ENCODE measurements around the gene ZBTB7C.
A peak's percentile ranks its signal among the peaks of the same experiment; 100 is the strongest.

The ZBTB7C gene

GRCh38 chr18:48186131-48186766 is 222.9 kb downstream of the ZBTB7C start:
- DNase-seq = peak; percentile 19

DNA sequence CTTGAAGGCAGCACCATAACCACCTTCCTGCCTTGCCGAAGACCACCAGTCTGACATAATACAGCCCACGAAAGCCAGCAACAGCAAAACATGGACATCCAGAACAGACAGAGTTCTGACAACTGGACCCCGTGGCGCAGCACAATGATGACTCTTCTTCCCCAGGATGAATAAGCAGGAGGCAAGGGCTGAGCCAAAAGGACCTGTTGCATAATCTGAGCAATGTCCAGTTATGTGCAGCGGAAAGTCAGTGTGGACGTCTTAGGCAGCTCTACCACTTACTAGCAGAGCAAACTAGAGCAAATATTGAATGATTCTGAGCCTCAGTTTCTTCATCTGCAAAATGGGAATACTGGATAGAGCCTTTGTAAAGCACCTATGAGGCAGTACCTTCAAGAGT is 225.1 kb downstream of the ZBTB7C start:
- Histone ChIP-seq H3K9me3 (no peaks in the 10 kb centered on the region), H3K4me3 (ENCODE audit: low read depth, low read length) (no peak overlapping the region), H3K27me3 (no peaks in the 10 kb centered on the region), H3K4me1 (peaks cover 7% of the 10 kb centered on the region; the same call in 1 of the 2 replicates), H3K36me3 (no peaks in the 10 kb centered on the region)
- DNase-seq = no peak
- TF ChIP-seq, protein P1, sequence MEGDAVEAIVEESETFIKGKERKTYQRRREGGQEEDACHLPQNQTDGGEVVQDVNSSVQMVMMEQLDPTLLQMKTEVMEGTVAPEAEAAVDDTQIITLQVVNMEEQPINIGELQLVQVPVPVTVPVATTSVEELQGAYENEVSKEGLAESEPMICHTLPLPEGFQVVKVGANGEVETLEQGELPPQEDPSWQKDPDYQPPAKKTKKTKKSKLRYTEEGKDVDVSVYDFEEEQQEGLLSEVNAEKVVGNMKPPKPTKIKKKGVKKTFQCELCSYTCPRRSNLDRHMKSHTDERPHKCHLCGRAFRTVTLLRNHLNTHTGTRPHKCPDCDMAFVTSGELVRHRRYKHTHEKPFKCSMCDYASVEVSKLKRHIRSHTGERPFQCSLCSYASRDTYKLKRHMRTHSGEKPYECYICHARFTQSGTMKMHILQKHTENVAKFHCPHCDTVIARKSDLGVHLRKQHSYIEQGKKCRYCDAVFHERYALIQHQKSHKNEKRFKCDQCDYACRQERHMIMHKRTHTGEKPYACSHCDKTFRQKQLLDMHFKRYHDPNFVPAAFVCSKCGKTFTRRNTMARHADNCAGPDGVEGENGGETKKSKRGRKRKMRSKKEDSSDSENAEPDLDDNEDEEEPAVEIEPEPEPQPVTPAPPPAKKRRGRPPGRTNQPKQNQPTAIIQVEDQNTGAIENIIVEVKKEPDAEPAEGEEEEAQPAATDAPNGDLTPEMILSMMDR (IDR thresholded peaks at IDR 0.05; ENCODE audit: low read depth, low read length) = no peak

More at GRCh38 chr18:48186131-48186766, 222.9 kb downstream of the ZBTB7C start:
- TF ChIP-seq, protein P1 (IDR thresholded peaks at IDR 0.05; ENCODE audit: low read depth, low read length) = no peak
- H3K36me3 ChIP-seq = no peaks in the 10 kb centered on the region
- peaks cover 7% of the 10 kb centered on the region; the same call in 1 of the 2 replicates for H3K4me1 ChIP-seq
- H3K9me3 ChIP-seq = no peaks in the 10 kb centered on the region
- H3K27me3 ChIP-seq = no peaks in the 10 kb centered on the region
- no peak overlapping the region for H3K4me3 ChIP-seq (ENCODE audit: low read depth, low read length)

DNA sequence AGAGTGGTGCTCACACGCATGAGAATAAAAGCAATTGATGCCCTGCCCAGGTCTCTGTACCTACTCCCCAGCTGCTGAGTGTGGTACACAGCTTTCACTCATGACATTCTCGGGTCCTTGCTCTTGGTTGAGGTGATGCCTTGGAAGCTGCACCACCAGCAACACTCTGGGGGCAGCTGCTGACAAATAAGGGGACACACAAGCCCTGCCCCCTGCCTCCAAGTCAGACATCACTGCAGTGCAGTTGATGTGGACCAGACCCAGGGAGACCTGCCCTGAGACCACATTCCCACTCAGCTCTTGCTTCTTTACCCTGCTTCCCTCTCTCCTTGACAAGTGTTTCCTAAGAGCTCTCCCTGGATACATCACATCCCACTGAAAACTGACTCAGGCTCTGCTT is 225.6 kb downstream of the ZBTB7C start:
- H3K9me3 ChIP-seq = no peaks in the 10 kb centered on the region
- H3K4me1 ChIP-seq = peaks cover 7% of the 10 kb centered on the region; the same call in 1 of the 2 replicates
- no peaks in the 10 kb centered on the region for H3K36me3 ChIP-seq
- DNase-seq = no peak
- no peak overlapping the region for H3K4me3 ChIP-seq (ENCODE audit: low read depth, low read length)
- TF ChIP-seq, protein P1 (IDR thresholded peaks at IDR 0.05; ENCODE audit: low read depth, low read length) = no peak
- H3K27me3 ChIP-seq = no peaks in the 10 kb centered on the region

- Histone ChIP-seq H3K27me3 (no peaks in the 10 kb centered on the region), H3K36me3 (no peaks in the 10 kb centered on the region), H3K4me1 (peaks cover 7% of the 10 kb centered on the region; the same call in 1 of the 2 replicates), H3K9me3 (no peaks in the 10 kb centered on the region), H3K4me3 (ENCODE audit: low read depth, low read length) (no peak overlapping the region)
- TF ChIP-seq, protein P1 (IDR thresholded peaks at IDR 0.05; ENCODE audit: low read depth, low read length) = no peak
- DNase-seq = no peak
Measured at GRCh38 chr18:48182779-48183178, 226.4 kb downstream of the ZBTB7C start.

DNA sequence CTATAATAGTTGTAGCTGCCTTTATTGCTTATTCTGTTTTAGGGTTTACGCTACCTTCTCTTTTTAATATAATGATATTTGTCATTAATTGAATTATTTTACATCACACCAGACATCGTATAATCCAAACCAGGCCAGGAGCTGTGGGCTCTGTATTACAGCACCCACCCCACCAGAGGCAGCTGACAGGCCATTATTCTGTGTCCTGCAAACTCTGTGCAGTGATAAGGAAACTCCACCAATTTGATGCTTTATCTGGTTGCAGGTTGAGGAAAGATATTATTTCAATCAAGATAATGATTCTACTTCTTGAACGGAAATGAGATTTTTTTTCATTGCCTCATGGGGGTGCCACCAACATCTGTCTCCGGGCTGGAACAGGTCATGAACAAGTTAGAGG is 227.3 kb downstream of the ZBTB7C start:
- TF ChIP-seq, protein P1 (IDR thresholded peaks at IDR 0.05; ENCODE audit: low read depth, low read length) = no peak
- Histone ChIP-seq H3K4me3 (ENCODE audit: low read depth, low read length) (no peak overlapping the region), H3K9me3 (no peaks in the 10 kb centered on the region), H3K36me3 (no peaks in the 10 kb centered on the region), H3K4me1 (peaks cover 7% of the 10 kb centered on the region; the same call in 1 of the 2 replicates), H3K27me3 (no peaks in the 10 kb centered on the region)
- DNase-seq = no peak

DNA sequence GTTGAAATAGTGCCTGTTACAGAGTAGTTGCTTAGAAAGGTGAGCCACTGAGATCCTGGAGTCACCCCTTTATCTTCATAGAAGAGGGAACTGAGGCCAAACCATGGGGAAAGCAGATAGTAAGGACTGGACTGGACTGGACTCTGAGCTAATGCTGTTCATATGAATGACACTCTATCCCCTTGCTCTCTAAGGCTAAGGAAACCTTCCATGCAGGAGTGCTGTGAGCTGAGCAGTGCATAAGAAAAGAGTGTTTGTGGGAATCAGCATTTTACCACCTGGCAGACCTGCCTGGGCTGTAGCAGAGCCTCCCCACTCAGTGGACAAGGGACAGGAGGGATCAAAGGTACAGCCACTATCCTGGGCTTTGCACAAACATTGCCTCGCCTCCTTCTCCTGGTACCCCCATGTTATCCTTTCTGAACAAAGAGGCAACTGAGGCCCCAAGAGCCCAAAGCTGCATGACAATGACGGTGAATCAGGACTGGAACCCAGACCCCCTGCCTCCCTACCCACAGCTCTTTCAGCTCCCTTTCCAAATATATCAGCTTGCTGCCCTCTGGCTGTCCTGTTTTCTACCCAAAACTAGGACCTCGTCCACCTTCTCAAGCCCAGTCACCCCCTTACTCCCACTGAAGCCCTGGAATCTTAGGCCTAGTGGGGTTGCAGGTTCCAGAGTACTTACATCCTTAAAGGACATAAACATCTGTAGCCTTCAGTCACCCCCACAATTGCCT is 227.9 kb downstream of the ZBTB7C start:
- no peaks in the 10 kb centered on the region for H3K36me3 ChIP-seq
- peaks cover 3% of the 10 kb centered on the region; the same call in 1 of the 2 replicates for H3K4me1 ChIP-seq
- TF ChIP-seq, protein P1 (IDR thresholded peaks at IDR 0.05; ENCODE audit: low read depth, low read length) = no peak
- H3K9me3 ChIP-seq = no peaks in the 10 kb centered on the region
- no peak for DNase-seq
- H3K27me3 ChIP-seq = no peaks in the 10 kb centered on the region
- H3K4me3 ChIP-seq (ENCODE audit: low read depth, low read length) = no peak overlapping the region
